NCI-H1436 (cell line): ENCODE data around the gene CA5A.
"Not testable (repeated sequence)": the region's sequence is repeated elsewhere in the genome, so short reads cannot be mapped to it uniquely, and the experiment has no call there.

Experiments used
- DNase-seq: peaks from one replicate; lab custom pipeline; 2025; lab: John Stamatoyannopoulos, UW

The CA5A gene

GRCh38 chr16:87936375-87937230 is at the start of gene CA5A:
Gene CA5A, minus strand, starts transcription at chr16:87936529. Its CDS starts 79 bp downstream, at chr16:87936450.
- DNase-seq: no peak

GRCh38 chr16:87985493-87985892 is 49.2 kb upstream of the CA5A start:
- DNase-seq: not testable (repeated sequence)

DNA sequence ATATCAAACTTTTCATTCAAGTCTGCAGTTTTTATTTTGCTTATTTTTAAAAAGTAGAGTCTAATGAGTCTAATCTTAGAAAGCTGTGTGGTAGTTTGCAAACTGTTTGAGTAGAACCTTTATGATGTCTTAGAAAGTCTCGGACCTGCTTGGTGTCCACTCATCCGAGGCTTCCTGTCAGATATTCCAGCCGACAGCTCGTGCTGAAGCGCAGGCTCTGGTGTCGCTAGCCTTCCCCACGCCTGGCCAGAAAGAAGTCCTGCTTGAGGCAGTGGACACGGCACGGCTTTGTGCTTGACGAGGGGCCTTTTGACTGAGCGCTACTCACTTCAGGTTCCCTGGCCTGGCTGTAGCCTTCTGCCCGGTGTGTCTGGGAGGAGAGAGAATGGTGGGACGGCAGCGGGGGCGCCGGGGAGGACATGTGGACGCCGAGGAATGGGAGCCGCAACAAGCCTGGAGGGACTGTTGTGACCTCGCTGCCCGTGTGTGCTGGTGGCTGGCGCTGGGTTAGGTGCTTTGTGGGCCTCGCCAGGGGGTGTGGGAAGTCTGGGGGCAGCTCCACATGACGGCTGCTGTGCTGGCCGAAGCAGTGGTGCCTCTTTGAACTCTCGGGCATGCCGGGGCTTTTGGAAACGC is 48.4 kb upstream of the CA5A start:
- DNase-seq: no peak

GRCh38 chr16:87984180-87984579 is 47.9 kb upstream of the CA5A start:
- DNase-seq: not testable (repeated sequence)

GRCh38 chr16:87983737-87984097 is 47.4 kb upstream of the CA5A start:
- not testable (repeated sequence) for DNase-seq

GRCh38 chr16:87983072-87983736 is 46.9 kb upstream of the CA5A start:
- not testable (repeated sequence) for DNase-seq

GRCh38 chr16:87982581-87983041 is 46.3 kb upstream of the CA5A start:
- DNase-seq: no peak

DNA sequence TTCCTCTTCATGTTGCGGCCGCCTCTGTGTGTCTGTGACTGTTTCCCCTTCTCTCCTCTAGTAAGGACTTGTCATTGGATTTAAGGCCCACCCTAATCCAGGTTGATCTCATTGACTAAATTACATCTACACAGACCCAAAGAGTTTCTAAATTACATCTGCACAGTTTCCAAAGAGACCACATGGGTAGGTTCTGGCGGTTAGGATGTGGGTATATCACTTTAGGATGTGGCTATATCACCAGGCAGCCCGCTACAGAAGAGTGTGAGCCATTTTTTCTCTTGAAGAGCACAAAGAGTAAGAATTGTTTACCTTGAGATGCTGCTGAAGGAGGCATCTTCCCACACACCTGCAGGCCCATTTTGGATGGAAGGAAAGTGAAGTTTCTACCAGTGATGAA is 45.0 kb upstream of the CA5A start:
- not testable (repeated sequence) for DNase-seq

DNA sequence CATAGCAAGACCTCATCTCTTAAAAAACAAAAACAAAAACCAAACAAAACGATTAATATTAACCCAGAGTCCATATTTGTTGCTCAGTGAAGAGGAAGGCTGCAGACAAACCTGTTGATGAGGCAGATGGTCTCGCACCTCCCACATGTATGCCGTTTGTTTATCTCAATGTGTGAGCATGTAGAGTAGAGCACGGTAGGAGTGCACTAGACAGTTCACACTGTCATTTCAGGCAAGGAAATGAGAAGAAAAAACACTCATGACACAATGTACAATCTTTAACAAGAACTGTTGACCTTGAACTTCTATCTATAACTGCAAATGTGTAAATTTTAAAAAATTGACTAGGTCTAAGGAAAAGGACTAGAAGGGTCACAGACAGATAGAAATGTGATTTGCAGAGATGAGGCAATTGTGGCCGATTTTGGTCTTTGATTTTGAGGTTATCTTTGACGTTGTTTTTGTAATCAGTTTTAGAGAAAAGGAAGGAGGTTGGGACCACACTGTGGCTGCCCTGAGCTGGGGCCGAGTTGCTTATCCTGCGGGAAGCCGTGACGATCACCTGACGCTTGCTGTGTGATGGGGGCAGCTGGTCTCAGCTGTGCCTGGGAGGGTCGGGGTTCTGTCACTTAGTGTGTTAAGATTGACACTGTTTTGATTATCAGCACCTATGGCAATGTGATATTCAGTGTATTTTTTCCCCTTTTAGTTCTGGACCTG is 43.7 kb upstream of the CA5A start:
- DNase-seq: not testable (repeated sequence)

GRCh38 chr16:87979352-87979751 is 43.0 kb upstream of the CA5A start:
- DNase-seq: no peak

- no peak for DNase-seq
These were observed 41.8 kb upstream of the CA5A start for GRCh38 chr16:87978127-87978526.

GRCh38 chr16:87976665-87977064 is 40.3 kb upstream of the CA5A start:
- DNase-seq: no peak

DNA sequence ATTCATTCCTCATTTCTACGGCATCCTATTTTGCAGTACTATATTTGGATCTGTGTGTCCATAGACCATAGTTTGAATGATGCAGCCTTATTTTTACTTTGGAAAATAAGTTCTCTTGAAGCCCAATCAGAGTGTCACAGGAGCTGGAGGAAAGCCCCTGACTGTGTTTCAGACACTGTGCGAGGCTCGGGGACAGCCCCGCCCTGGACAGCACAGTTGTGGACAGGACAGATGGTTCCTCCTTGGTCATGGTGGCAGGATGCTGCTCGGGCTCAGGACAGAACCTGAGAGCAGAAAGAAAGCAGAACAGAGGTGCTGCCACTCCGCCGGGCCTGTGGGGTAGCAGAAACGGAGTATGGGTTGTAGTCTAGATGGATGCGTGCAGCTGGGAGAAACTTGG is 37.8 kb upstream of the CA5A start:
- no peak for DNase-seq

DNA sequence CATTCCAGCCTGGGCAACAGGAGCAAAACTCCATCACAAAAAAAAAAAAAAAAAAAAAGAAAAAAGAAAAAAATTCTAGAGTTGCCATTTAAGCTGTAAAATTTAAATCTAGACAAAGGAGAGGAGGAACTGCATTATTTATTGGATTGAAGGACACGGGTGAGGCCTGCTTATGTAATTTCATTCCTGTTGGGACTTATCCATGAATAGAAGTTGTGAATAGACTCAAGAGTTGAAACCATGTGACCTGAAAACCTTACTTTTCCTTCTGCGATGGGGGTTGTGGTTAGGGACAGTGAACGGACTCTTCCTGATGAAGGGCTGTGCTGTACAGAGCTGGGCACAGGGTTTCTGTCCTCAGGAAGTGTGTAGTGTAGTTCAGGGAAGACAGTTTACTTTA is 37.4 kb upstream of the CA5A start:
- no peak for DNase-seq

GRCh38 chr16:87971933-87972332 is 35.6 kb upstream of the CA5A start:
- no peak for DNase-seq

DNA sequence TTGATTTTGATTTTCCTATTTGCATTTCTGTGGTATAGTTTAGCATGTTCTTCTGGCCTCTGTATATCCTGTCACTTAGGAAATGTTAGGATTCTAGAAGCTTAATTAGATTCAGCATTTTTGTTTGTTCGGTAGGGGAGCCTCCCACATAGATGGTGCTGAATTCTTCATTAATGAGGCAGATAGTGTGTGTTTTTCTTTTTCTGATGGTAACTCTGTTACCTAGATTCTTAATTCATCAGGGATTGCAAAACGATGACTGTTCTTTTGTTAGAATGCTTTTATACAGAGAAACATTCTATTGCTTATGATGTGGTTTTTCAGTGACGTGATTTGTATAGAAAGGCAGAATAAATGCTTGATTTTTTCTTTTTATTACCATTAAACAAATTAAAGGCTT is 33.9 kb upstream of the CA5A start:
- no peak for DNase-seq

DNA sequence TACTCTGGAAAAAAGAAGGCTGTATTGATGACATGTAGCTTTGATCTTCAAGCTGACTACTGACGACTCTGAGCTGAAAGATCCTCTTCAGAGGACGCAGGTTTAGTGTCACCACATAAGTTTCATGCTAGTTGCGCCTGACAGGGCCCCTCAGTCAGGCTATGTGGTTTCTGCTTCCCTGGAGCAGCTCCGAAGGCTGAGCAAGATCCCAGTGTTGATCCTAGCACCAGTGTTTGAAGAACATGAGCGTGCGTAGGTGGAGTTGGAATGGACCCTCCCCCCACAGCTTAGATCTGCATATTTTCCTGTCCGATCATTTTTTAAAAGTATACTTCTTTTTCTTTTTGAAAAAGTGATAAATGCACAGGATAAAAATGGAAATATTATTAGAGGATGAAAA is 32.2 kb upstream of the CA5A start:
- no peak for DNase-seq

DNA sequence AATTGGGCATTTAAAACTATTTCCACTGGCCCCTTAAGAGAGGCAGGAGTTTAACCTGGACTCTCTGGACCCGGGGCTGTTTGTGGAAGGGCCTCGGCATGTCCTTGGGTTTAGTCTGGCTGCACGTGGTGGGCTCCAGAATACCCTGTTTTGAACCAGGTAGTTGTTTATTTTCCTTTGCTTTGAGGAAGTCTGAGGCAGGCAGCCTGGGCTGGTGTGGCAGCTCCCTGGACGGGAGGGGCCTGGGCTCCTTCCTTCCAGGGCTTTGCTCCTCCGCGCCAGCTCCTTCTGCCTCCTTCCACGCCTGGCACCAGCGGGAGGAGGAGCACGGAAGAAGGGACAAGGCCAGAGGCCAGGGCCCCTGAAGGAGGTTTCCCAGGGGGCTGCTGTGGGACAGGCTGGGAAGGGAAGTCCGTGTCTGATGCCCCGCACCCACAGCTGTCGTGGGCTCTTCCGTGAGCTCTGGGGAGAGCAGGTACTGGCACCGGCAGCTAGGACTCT is 30.4 kb upstream of the CA5A start:
- DNase-seq: no peak

- no peak for DNase-seq
These were observed 29.8 kb upstream of the CA5A start for GRCh38 chr16:87966064-87966645.

DNA sequence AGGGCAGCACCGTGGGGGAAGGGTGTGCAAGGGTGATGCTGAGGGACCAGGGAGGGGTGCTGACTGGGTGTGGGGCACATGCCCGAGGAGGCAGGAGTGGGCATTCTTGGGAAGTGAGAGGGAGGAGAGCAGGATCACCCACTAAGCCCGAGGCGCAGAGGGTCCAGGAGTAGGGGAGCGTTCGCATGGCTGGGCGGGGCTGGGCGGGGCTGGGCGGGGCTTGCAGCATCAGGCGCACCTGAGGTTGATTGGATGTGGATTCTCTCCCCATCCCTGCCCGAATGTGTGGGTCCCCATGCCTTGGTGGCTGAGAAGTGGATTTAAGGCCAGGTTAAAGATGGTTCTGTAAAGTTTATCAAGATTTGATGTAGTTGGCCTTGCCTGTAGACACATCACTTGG is 29.1 kb upstream of the CA5A start:
- no peak for DNase-seq

- DNase-seq: no peak
These were observed 27.8 kb upstream of the CA5A start for GRCh38 chr16:87964049-87964659.
